GM11168 (cell line): ENCODE data around the gene CD81.
"Not testable (repeated sequence)": the region's sequence is repeated elsewhere in the genome, so short reads cannot be mapped to it uniquely, and the experiment has no call there.

ENCODE experiments used
- in situ Hi-C: fragments of 300-500 bp; cut with MboI; formaldehyde crosslinking; loops from one replicate; pipeline ENCODE4 v1.12.0; 2022; ENCODE audit warnings: low sequenced_read_pairs; ENCODE audit not compliant: unreplicated experiment

The CD81 gene

GRCh38 chr11:2376751-2377451 lies at the start of gene CD81:
CD81 (plus strand) TSS chr11:2377310; CDS start chr11:2377550, 240 bp downstream.
- in situ Hi-C loops = no loop called here

DNA sequence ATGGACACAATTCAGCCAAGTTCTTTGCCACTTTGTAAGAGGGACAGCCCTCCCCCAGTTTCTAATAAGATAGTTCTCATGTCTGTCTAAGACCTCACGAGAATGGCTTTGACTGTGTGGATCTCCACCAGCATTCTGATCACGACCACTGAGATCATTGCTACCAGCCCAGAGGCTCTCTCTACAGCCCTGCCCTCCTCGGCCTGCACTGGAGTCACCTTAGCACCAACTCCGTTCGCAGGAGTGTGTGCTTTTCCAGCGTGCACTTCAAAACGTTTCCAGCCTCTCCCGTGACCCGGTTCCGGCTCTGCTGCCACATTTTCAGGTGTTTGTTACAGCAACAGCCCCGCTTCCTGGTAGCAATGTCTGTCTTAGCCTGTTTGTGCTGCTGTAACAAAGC lies 49.1 kb upstream of the CD81 start:
- in situ Hi-C loops = no loop called here

- in situ Hi-C loops = no loop called here
These were observed 48.3 kb upstream of the CD81 start for GRCh38 chr11:2328656-2329354.

GRCh38 chr11:2329551-2329950 lies 47.6 kb upstream of the CD81 start:
- in situ Hi-C loops = no loop called here

DNA sequence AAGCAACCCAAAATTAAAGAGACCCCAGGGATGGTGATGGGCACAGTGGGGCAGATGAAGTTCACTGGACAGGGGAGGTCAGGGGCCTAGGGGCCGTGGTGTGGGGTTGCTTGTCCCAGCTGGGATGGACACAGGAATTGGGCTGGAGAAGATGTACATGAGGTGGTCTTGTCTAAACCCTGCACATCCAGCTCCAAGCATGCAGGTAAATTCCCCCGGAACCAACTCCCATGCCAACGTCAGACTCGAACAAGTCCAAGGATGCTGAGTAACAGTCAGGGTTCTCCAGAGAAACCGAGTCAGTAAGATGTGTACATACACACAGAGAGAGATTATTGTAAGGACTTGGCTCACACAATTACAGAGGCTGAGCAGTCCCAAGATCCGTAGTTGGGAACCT lies 46.4 kb upstream of the CD81 start:
- in situ Hi-C loops = no loop called here

GRCh38 chr11:2331404-2331803 lies 45.7 kb upstream of the CD81 start:
- in situ Hi-C loops = no loop called here

- in situ Hi-C loops = not testable (repeated sequence)
These were observed 44.5 kb upstream of the CD81 start for GRCh38 chr11:2332569-2332968.

DNA sequence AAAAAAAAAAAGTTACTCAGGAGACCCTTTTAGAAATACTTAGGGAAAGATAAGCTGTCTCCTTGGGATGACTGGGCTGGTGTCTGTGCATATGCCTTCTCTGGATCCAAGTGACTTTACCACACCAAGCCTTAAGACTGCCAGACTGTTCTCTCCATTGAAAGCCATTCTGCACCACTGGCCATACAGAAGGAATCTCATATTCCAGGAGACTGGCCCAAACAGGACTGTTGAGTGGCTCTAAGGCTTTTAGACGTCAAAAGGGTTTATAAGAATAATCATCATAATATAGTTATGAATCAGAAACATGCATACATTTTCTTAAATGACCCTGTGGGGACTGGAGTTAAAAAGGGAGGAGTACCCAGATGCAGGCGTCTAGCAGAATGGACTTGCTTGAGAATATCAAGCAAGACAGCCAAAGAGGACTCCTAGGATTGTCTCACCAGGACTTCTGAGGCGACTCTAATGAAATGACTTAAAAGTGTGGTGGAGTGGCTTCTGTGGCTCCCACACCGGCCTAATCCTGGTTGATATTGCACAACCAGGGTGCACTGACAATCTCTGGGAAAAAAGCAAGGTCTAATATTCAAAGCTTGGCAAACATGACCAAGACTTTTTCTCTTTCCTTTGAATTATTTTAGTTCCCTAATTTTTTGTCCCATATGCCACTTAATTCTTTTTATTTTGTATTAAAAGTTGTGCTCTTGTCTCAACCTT lies 43.5 kb upstream of the CD81 start:
- in situ Hi-C loops = not testable (repeated sequence)

GRCh38 chr11:2335286-2335685 lies 41.8 kb upstream of the CD81 start:
- in situ Hi-C loops = not testable (repeated sequence)

DNA sequence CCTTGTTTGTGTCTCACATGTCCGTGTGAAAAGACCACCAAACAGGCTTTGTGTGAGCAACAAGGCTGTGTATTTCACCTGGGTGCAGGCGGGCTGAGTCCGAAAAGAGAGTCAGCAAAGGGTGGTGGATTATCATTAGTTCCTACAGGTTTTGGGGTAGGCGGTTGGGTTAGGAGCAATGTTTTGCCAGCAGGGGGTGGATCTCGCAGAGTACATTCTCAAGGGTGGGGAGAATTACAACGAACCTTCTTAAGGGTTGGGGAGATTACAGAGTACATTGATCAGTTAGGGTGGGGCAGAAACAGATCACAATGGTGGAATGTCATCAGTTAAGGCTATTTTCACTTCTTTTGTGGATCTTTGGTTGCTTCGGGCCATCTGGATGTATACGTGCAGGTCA lies 38.4 kb upstream of the CD81 start:
- in situ Hi-C loops = not testable (repeated sequence)

DNA sequence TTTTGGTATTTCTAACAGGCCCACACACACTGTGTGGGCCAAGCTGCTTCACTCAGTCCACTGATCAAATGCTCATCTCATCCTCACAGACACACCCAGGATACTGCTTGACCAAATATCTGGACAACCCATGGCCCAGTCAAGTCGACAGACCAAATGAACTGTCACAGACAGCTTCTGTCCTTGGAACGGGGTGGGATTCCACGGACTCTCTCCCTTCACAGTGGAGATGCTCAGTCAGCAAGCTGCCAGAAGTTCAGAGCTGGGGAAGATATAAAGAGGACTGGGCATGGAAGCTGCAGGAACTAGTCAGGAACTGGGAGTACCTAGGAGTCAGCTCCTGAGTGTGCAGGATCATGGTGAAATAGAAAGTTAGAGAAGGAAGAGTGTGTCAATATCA lies 34.6 kb upstream of the CD81 start:
- in situ Hi-C loops = no loop called here

- in situ Hi-C loops = no loop called here
These were observed 34.1 kb upstream of the CD81 start for GRCh38 chr11:2342981-2343380.

DNA sequence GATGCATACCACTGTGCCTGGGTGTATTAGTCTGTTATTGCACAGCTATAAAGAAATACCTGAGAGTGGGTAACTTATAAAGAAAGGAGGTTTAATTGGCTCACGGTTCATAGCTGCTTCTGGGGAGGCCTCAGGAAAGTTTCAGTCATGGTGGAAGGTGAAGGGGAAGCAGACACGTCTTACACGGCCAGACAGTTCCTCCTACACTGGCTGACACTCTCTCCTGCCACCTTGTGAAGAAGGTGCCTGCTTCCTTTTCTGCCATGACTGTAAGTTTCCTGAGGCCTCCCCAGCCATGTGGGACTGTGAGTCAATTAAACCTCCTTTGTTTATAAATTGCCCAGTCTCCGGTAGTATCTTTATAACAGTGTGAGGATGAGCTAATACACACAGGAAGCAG lies 33.6 kb upstream of the CD81 start:
- in situ Hi-C loops = no loop called here

DNA sequence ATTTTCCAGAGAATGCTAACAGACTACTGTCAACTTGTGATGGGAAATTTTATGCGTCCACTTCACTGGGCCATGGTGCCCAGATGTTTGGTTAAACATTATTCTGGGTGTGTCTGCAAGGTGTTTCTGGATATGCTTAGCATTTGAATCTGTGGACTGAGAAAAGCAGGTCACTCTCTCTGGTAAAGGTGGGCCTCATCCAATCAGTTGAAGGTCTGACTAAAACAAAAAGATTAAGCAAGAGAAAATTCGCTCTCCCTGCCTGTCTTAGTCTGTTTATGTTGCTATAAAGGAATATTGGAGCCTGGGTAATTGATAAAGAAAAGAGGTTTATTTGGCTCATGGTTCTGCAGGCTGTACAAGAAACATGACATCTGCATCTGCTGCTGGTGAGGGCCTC lies 32.1 kb upstream of the CD81 start:
- in situ Hi-C loops = no loop called here

GRCh38 chr11:2346014-2346413 lies 31.1 kb upstream of the CD81 start:
- in situ Hi-C loops = no loop called here

DNA sequence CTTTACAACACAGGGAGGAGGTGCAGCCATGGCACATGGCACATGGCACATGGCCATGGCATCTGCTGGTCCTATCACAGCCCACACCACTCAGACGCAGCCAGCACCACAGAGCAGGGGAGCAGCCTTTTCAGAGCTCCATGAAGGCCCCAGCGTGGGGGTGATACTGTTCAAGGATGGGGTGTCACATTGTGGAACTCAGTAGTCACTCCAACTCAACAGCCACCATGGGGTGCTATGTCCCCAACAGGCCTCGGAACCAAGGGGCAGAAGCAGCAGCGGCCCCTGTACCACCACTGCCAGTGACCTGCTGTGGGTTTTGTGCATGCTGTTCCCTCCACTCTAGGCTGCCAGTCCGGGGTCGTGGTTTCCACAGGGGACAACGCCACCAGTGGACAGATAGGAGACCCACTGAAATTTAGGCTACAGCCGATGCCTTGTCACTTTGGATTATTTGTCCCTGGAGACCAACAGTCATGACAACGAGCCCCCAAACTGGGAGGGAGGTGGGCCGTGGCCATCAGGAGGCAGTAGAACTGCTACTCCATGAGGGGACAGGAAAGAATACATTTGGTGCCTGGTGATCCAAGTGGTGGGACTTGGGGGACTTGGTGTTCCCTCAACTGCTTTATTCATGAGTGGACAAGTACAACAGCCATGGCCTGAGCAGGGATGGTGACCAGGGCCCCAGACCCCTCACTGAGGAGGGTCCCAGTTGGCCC lies 30.4 kb upstream of the CD81 start:
- in situ Hi-C loops = no loop called here

DNA sequence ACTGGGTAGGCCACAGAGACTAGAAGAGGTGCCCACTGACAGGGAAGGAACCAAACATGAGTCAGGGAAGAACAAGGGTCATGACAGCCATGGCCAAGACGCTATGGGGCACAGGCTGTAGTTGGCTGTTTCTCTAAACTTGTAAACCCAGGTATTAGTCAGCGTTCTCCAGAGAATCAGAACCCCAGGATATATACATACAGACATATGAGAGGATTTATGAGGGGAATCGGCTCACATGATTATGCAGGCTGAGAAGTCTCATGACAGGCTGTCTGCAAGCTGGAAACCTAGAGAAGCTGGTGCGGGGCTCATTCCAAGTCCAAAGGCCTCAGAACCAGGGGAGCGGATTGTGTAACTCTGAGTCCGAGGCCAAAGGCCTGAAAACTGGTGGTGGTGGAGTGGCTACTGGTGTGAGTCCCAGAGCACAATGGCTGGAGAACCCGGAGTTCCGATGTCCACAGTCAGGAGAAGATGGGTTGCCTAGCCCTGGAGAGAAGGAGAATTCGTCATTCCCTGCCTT lies 29.7 kb upstream of the CD81 start:
- in situ Hi-C loops = no loop called here

GRCh38 chr11:2348986-2349385 lies 28.1 kb upstream of the CD81 start:
- in situ Hi-C loops = no loop called here

DNA sequence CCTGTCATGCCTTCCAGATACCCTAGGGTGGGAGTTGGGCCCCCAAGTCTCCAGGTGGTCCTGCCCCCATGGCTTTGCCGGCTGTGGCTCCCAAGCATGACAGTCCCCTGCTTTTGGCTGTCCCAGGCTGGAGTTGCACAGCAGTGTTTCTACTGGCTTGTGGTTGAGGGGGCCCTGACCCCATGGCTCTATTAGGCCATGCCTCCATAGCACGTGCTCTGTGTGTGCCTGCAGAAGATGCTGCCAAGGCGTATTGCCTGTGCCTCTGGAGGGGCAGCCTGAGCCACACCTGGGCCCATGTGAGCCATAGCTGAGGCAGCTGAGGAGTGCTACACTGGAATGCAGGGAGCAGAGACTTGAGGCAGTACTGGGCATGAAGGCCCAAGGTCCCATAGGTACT lies 25.4 kb upstream of the CD81 start:
- in situ Hi-C loops = no loop called here

DNA sequence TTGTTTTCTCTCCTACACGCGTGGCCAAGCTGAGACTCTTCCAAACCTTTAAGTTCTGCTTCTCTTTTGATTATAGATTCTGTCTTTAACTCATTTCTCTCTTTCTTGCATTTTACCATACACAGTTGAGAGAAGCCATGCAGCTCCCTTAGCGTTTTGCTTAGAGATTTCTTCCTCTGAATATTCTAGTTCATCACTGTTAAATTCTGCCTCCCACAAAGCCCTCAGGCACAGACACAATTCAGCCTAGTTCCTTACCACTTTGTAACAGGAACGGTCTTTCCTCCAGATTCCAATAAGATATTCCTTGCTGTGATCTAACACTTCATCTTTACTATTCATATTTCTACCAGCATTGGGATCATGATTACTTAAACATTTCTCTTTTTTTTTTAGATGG lies 24.7 kb upstream of the CD81 start:
- in situ Hi-C loops = no loop called here
